ENCODE results near the gene NTRK3.
"Not testable (repeated sequence)": the region's sequence is repeated elsewhere in the genome, so short reads cannot be mapped to it uniquely, and the experiment has no call there.

The NTRK3 gene

DNA sequence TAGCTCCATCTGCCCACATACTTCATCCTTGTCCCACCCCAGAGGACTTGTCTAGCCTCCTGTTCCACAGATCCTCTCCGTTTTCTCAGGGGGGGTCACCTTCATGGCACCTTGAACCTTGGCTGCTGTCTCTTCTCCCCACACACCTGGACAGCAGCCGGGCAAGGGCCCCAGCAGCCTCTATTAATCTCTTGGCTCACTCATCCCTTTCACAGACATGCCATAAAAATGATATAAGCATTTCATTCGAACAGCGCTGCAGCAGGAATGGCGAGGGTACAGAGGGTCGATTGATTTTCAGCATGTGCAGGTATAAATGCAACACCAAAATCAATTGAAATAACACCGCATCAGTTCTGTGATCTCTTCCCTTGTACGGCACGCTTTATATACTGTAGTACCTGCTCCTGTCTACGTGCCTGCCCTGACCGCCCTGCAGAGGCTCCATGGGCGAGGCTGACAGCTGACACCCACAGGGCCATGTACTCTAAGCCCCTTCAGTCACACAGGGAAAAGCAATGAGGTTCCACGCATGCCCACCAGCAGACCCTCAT, 209.9 kb downstream of the NTRK3 start:
- no peaks in the 10 kb centered on the region for H3K27me3 ChIP-seq (ENCODE audit: control insufficient read depth, insufficient read depth, low read length)
- H3K36me3 ChIP-seq (ENCODE audit: control insufficient read depth, insufficient read depth, low read length): no peaks in the 10 kb centered on the region
- H3K4me3 ChIP-seq (ENCODE audit: low read length): no peak overlapping the region
- H3K4me1 ChIP-seq (ENCODE audit: control insufficient read depth, insufficient read depth, low read length): no peaks in the 10 kb centered on the region
- no peak overlapping the region for H3K9ac ChIP-seq (ENCODE audit: low read length)
- H3K9me3 ChIP-seq (ENCODE audit: control insufficient read depth, low read length): no peaks in the 10 kb centered on the region

DNA sequence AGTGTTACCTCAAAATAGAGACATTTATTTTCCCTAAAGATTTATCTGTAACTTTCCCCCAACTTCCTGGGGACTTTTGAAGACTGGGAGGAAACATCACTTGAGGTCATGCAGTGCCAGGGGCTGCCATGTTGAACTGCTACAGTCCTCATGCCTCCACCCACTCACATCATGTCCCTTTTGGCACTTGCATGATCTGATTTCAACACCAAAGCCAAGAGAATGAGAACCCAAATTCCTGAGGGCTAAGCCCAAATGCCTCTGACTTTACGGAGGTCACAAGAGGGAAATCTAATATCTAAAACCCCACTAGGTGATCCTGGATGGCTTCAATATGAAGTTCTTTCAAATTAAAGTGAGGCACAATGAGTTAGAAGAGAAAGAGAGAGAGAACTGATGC, 213.1 kb downstream of the NTRK3 start:
- no peak overlapping the region for H3K4me3 ChIP-seq (ENCODE audit: low read length)
- no peaks in the 10 kb centered on the region for H3K4me1 ChIP-seq (ENCODE audit: control insufficient read depth, insufficient read depth, low read length)
- no peaks in the 10 kb centered on the region for H3K27me3 ChIP-seq (ENCODE audit: control insufficient read depth, insufficient read depth, low read length)
- H3K9me3 ChIP-seq (ENCODE audit: control insufficient read depth, low read length): no peaks in the 10 kb centered on the region
- no peaks in the 10 kb centered on the region for H3K36me3 ChIP-seq (ENCODE audit: control insufficient read depth, insufficient read depth, low read length)
- H3K9ac ChIP-seq (ENCODE audit: low read length): no peak overlapping the region

DNA sequence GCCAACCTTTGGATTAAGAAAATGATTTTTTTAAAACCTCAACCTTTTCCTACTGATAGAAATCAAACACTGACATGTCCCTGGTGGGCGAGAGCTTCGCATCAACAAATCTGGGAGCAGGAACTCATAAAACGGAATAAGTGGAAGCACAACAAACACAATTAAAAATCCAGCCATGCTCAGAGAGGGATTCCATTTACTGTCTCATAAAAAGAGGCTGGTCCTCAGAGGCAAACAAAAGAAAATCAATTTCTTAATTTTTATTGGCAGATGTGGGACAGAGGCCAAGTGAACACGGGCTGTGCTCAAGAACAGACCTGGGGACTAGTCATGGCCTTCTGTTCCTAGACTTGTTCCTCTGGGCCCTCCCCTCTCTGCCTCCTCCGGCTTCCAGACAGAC, 214.5 kb downstream of the NTRK3 start:
- H3K9ac ChIP-seq (ENCODE audit: low read length): no peak overlapping the region
- H3K27me3 ChIP-seq (ENCODE audit: control insufficient read depth, insufficient read depth, low read length): no peaks in the 10 kb centered on the region
- H3K36me3 ChIP-seq (ENCODE audit: control insufficient read depth, insufficient read depth, low read length): no peaks in the 10 kb centered on the region
- no peak overlapping the region for H3K4me3 ChIP-seq (ENCODE audit: low read length)
- no peaks in the 10 kb centered on the region for H3K9me3 ChIP-seq (ENCODE audit: control insufficient read depth, low read length)
- H3K4me1 ChIP-seq (ENCODE audit: control insufficient read depth, insufficient read depth, low read length): no peaks in the 10 kb centered on the region

DNA sequence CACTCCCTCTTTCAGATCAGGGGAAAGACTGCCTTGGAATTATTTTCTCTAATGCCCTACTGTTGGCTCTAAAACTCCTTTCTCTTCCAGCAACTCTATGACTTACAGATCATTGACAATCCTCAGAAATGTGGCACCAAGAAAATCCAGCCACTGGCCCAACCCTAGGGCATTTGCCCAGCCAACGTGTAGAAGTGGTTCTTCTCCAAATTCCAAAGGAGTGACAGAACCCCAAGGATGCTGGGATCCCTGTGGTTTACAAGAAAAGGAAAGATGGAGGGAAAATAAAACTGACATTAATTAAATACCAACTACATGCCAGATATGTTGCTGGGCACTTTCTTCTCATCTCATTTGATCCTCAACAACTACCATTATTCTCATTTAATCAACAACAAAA, 216.0 kb downstream of the NTRK3 start:
- no peaks in the 10 kb centered on the region for H3K4me1 ChIP-seq (ENCODE audit: control insufficient read depth, insufficient read depth, low read length)

DNA sequence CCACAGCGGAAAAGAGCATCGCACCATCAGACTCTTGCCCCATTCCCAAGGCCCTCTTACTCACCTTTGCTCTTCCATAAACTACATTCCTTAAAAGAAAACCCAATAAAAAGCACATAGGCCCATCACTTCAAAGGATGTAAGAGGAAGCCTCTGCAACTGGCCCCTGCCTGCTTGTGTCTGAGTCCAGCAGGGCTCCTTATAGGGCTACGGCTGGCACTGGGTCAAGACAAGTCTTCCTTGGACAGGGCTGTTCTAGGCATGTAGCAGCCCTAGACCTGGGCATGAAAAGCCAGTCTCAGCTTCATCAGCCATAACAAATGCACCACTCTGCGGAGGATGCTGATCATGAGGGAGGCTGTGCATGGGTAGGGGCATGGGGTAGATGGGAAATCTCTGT, 218.3 kb downstream of the NTRK3 start:
- H3K4me1 ChIP-seq (ENCODE audit: control insufficient read depth, insufficient read depth, low read length): no peaks in the 10 kb centered on the region
- H3K4me3 ChIP-seq (ENCODE audit: low read length): no peak overlapping the region
- no peaks in the 10 kb centered on the region for H3K27me3 ChIP-seq (ENCODE audit: control insufficient read depth, insufficient read depth, low read length)
- H3K9ac ChIP-seq (ENCODE audit: low read length): no peak overlapping the region
- no peaks in the 10 kb centered on the region for H3K36me3 ChIP-seq (ENCODE audit: control insufficient read depth, insufficient read depth, low read length)
- no peaks in the 10 kb centered on the region for H3K9me3 ChIP-seq (ENCODE audit: control insufficient read depth, low read length)

More for the DNA sequence above, 216.0 kb downstream of the NTRK3 start:
- no peaks in the 10 kb centered on the region for H3K27me3 ChIP-seq (ENCODE audit: control insufficient read depth, insufficient read depth, low read length)
- no peaks in the 10 kb centered on the region for H3K9me3 ChIP-seq (ENCODE audit: control insufficient read depth, low read length)
- H3K4me3 ChIP-seq (ENCODE audit: low read length): no peak overlapping the region
- no peak overlapping the region for H3K9ac ChIP-seq (ENCODE audit: low read length)
- H3K36me3 ChIP-seq (ENCODE audit: control insufficient read depth, insufficient read depth, low read length): no peaks in the 10 kb centered on the region

DNA sequence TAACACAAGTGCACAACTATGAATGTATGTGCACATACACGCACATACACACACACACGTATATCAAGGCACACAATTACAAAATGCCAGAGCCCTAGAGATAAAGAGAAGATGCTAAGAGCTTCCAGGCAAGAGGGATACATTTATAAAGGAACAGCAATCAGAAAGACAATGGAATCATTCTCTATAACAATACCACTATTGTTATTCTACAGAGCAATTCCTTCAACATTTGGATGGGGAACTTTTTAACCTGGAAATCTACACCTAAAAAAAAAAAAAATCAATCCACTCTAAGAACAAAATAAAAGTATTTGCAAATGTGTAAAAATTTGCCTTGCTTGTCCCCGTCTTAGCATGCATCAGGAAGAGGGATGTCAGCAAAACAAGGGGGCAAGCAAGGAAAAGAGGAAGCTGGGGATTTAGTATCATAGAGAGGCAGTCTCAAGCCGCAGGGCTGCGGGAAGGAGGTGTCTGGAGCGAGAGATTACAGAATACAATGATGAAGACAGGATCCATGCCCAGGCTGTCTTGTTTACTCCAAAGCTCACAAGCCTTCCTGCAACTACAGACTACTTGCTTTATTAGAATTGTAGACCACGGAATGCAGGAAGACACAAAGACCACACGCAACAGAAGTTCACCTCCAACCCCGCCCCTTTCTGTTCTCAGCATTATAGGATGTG, 220.2 kb downstream of the NTRK3 start:
- Histone ChIP-seq H3K36me3 (ENCODE audit: control insufficient read depth, insufficient read depth, low read length) (no peaks in the 10 kb centered on the region), H3K9me3 (ENCODE audit: control insufficient read depth, low read length) (no peaks in the 10 kb centered on the region), H3K4me1 (ENCODE audit: control insufficient read depth, insufficient read depth, low read length) (no peaks in the 10 kb centered on the region), H3K4me3 (ENCODE audit: low read length) (no peak overlapping the region), H3K9ac (ENCODE audit: low read length) (no peak overlapping the region), H3K27me3 (ENCODE audit: control insufficient read depth, insufficient read depth, low read length) (peaks cover 4% of the 10 kb centered on the region)

DNA sequence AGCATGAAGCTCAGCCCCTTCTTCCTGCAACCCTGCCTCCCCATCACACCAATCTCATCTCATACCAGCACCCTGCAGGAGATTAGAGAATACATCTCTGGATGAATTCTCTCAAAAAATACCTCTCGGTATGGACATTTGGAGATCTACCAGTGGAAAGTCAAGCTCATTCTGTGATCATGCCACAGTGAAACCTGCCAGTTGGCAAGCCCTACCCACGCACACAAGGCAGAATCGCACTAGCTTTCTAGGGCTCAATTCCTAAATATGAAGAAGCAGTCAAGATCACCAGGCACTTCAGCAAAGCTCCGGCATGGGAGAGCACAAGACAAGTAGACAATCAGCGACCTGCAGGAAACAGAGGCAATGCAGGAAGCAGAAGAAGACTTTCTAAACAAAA, 221.2 kb downstream of the NTRK3 start:
- no peaks in the 10 kb centered on the region for H3K36me3 ChIP-seq (ENCODE audit: control insufficient read depth, insufficient read depth, low read length)
- no peak overlapping the region for H3K9ac ChIP-seq (ENCODE audit: low read length)
- H3K27me3 ChIP-seq (ENCODE audit: control insufficient read depth, insufficient read depth, low read length): peaks cover 4% of the 10 kb centered on the region
- no peak overlapping the region for H3K4me3 ChIP-seq (ENCODE audit: low read length)
- H3K9me3 ChIP-seq (ENCODE audit: control insufficient read depth, low read length): no peaks in the 10 kb centered on the region
- H3K4me1 ChIP-seq (ENCODE audit: control insufficient read depth, insufficient read depth, low read length): no peaks in the 10 kb centered on the region

DNA sequence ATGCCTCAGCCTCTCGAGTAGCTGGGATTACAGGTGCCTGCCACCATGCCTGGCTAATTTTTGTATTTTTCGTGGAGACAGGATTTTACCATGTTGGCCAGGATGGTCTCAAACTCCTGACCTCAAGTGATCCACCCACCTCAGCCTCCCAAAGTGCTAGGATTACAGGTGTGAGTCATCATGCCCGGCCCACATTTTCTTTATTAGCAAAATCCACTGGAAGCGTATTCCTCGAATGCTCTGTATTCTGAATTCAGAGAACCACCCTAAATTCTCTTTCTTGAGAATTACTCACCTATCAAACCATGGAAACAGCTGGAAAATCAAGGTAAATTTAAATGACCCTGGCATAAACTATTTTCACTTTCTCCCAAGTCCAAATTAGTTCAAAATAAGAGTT, 223.1 kb downstream of the NTRK3 start:
- H3K36me3 ChIP-seq (ENCODE audit: control insufficient read depth, insufficient read depth, low read length); H3K27me3 ChIP-seq (ENCODE audit: control insufficient read depth, insufficient read depth, low read length); H3K9ac ChIP-seq (ENCODE audit: low read length); H3K4me1 ChIP-seq (ENCODE audit: control insufficient read depth, insufficient read depth, low read length); H3K9me3 ChIP-seq (ENCODE audit: control insufficient read depth, low read length); H3K4me3 ChIP-seq (ENCODE audit: low read length): not testable (repeated sequence)

DNA sequence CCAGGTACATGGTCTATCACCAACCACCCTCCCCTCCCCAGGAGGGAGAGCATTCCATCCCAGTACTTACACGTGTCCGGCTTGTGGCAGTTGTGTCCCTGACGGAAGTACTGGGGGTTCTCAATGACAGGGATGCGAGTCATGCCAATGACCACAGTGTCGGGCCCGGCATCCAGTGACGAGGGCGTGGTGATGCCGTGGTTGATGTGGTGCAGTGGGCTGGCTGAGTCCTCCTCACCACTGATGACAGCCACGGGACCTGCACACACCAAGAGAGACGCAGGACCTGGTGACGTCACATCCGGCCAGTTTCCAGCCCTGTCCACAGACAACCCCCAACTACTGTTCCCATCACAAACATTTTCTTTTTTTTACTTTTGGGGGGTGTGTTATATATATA, 223.8 kb downstream of the NTRK3 start:
- Histone ChIP-seq H3K4me1 (ENCODE audit: control insufficient read depth, insufficient read depth, low read length) (no peaks in the 10 kb centered on the region), H3K4me3 (ENCODE audit: low read length) (no peak overlapping the region), H3K9ac (ENCODE audit: low read length) (no peak overlapping the region), H3K36me3 (ENCODE audit: control insufficient read depth, insufficient read depth, low read length) (no peaks in the 10 kb centered on the region), H3K27me3 (ENCODE audit: control insufficient read depth, insufficient read depth, low read length) (peaks cover 4% of the 10 kb centered on the region), H3K9me3 (ENCODE audit: control insufficient read depth, low read length) (no peaks in the 10 kb centered on the region)

DNA sequence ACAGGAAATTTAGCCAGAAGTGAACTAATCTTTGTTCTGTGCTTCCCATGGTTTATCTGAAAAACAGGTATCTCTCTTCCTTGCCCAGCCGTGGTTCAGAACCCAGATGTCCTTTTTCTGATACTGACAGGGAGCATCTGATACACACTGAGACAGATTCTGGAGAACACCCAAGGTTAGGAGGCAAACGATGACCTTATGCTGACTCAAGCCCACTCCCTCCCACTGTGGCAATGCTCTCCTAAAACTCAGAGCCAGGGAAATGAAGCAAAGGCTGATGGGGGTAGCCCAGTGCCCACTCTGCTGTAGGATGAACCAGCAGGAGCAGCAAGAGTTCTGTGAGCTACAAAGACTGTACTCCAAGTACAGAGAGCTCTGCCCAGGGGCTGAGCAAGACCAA, 225.1 kb downstream of the NTRK3 start:
- no peak overlapping the region for H3K4me3 ChIP-seq (ENCODE audit: low read length)
- H3K36me3 ChIP-seq (ENCODE audit: control insufficient read depth, insufficient read depth, low read length): no peaks in the 10 kb centered on the region

DNA sequence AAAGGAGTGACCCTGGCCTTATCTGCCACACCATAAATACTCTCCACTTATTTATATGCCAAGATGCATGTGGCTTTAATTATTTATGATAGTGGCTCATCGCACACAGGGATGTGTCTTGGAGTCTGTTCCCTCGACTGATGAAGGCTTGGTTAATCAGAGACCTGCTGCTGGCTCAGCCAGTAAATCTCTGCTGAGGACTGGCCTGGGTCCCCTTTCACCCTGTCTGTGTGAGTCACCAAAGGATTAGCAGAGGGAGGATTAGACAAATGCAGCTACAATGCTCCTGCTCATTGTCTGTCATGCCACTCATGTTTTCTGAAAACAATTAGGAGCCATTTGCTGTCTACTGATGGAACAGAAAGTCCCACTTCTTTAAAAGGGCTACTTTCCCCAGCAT, 226.8 kb downstream of the NTRK3 start:
- H3K4me3 ChIP-seq (ENCODE audit: low read length): no peak overlapping the region
- no peaks in the 10 kb centered on the region for H3K9me3 ChIP-seq (ENCODE audit: control insufficient read depth, low read length)

More for the DNA sequence above, 225.1 kb downstream of the NTRK3 start:
- no peaks in the 10 kb centered on the region for H3K4me1 ChIP-seq (ENCODE audit: control insufficient read depth, insufficient read depth, low read length)
- H3K27me3 ChIP-seq (ENCODE audit: control insufficient read depth, insufficient read depth, low read length): peaks cover 4% of the 10 kb centered on the region
- no peak overlapping the region for H3K9ac ChIP-seq (ENCODE audit: low read length)
- H3K9me3 ChIP-seq (ENCODE audit: control insufficient read depth, low read length): no peaks in the 10 kb centered on the region

DNA sequence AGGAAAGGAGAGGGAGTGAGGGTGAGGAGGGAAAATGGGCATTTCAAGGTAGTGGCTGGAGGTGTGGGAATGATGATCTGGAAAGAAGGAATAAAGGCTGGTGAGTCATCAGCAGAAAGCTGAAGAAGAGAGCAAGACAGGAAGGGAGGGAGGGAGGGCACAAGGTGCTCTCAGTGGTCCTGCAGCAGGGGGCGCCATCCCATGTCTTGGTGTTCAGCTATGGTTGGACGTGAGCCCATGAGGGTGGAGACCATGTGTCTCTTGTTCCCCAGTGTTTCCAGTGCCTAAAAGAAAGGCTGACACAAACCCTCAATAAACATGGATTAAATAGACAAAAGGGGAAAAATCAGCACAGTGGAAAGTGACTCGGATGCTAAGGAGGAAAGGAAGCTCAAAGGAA, 228.5 kb downstream of the NTRK3 start:
- Histone ChIP-seq H3K4me3 (ENCODE audit: low read length) (no peak overlapping the region), H3K27me3 (ENCODE audit: control insufficient read depth, insufficient read depth, low read length) (peaks cover 4% of the 10 kb centered on the region), H3K4me1 (ENCODE audit: control insufficient read depth, insufficient read depth, low read length) (no peaks in the 10 kb centered on the region), H3K9me3 (ENCODE audit: control insufficient read depth, low read length) (no peaks in the 10 kb centered on the region), H3K9ac (ENCODE audit: low read length) (no peak overlapping the region), H3K36me3 (ENCODE audit: control insufficient read depth, insufficient read depth, low read length) (no peaks in the 10 kb centered on the region)

More for the DNA sequence above, 226.8 kb downstream of the NTRK3 start:
- peaks cover 4% of the 10 kb centered on the region for H3K27me3 ChIP-seq (ENCODE audit: control insufficient read depth, insufficient read depth, low read length)
- H3K9ac ChIP-seq (ENCODE audit: low read length): no peak overlapping the region
- no peaks in the 10 kb centered on the region for H3K36me3 ChIP-seq (ENCODE audit: control insufficient read depth, insufficient read depth, low read length)
- H3K4me1 ChIP-seq (ENCODE audit: control insufficient read depth, insufficient read depth, low read length): no peaks in the 10 kb centered on the region

DNA sequence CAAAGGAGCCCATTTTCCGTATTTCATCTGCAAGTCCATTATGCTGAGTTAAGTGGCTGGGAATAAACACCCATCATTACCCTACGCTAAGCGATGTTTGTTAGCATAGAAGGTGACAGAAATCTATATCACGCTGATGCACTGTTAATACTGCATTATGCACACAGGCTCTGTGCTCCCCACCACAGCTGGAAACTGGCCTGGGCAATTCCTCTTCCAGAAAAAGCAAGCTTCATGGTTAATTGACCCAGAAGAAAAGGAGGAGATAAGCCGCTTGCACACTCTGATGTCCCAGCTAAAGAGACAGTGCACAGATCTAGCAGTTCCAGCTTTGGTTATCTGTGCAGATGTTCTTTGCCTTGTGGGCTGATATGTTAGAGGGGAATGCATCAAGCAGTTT, 232.6 kb downstream of the NTRK3 start:
- H3K36me3 ChIP-seq (ENCODE audit: control insufficient read depth, insufficient read depth, low read length): no peaks in the 10 kb centered on the region
- H3K9ac ChIP-seq (ENCODE audit: low read length): no peak overlapping the region
- no peak overlapping the region for H3K4me3 ChIP-seq (ENCODE audit: low read length)
- no peaks in the 10 kb centered on the region for H3K9me3 ChIP-seq (ENCODE audit: control insufficient read depth, low read length)
- no peaks in the 10 kb centered on the region for H3K4me1 ChIP-seq (ENCODE audit: control insufficient read depth, insufficient read depth, low read length)
- H3K27me3 ChIP-seq (ENCODE audit: control insufficient read depth, insufficient read depth, low read length): no peaks in the 10 kb centered on the region
